IPS-NIHi7 (cell line): ENCODE data around the gene GCC2.
A peak's percentile ranks its signal among the peaks of the same experiment; 100 is the strongest.
"Not testable (repeated sequence)": the region's sequence is repeated elsewhere in the genome, so short reads cannot be mapped to it uniquely, and the experiment has no call there.

ENCODE experiments used
- DNase-seq: peaks from one replicate; pipeline ENCODE4 v3.0.0; 2012; ENCODE audit warnings: mixed read lengths; ENCODE audit errors: extremely low spot score

Gene GCC2, protein sequence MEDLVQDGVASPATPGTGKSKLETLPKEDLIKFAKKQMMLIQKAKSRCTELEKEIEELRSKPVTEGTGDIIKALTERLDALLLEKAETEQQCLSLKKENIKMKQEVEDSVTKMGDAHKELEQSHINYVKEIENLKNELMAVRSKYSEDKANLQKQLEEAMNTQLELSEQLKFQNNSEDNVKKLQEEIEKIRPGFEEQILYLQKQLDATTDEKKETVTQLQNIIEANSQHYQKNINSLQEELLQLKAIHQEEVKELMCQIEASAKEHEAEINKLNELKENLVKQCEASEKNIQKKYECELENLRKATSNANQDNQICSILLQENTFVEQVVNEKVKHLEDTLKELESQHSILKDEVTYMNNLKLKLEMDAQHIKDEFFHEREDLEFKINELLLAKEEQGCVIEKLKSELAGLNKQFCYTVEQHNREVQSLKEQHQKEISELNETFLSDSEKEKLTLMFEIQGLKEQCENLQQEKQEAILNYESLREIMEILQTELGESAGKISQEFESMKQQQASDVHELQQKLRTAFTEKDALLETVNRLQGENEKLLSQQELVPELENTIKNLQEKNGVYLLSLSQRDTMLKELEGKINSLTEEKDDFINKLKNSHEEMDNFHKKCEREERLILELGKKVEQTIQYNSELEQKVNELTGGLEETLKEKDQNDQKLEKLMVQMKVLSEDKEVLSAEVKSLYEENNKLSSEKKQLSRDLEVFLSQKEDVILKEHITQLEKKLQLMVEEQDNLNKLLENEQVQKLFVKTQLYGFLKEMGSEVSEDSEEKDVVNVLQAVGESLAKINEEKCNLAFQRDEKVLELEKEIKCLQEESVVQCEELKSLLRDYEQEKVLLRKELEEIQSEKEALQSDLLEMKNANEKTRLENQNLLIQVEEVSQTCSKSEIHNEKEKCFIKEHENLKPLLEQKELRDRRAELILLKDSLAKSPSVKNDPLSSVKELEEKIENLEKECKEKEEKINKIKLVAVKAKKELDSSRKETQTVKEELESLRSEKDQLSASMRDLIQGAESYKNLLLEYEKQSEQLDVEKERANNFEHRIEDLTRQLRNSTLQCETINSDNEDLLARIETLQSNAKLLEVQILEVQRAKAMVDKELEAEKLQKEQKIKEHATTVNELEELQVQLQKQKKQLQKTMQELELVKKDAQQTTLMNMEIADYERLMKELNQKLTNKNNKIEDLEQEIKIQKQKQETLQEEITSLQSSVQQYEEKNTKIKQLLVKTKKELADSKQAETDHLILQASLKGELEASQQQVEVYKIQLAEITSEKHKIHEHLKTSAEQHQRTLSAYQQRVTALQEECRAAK (N-terminal part only)

DNA sequence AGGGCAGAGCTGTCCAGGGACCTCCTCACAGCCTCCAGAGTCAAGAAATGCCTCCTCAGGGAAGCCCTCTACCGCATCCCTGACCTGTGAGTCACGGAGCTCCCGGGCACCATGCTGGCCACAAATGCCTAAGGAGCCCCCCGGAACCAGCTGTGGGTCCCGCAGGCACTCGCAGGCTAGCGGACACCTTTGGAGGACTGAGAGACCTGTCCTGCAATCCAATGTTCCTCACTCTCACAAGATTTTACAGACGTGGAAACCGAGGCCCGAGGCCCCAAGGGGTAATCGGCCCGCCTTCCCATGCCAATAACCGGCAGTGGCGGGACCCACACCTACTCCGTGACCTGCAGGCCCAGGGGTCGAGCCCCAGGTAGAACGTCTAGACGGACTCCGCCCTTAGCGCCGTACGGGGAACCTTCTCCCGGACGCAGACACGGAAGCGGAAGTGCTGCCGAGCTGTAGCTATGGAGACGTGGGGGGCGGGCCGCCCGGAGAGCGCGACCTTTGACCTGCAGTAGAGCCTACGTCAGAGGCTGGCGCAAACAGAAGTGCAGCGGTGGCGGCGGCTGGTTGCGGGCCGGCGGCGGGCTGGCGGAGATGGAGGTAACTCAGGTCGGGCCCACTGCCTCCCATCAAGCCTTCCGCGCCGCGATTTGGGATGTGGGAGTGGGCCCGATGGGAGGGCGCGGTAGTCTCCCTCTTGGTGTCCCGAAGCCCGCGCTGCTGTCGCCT is at the start of gene GCC2:
Gene GCC2 (plus strand): TSS at position 529 of the 732 bp plus-strand sequence. CDS start 69 bp downstream, at position 598.
- DNase-seq: peak; percentile 93

DNA sequence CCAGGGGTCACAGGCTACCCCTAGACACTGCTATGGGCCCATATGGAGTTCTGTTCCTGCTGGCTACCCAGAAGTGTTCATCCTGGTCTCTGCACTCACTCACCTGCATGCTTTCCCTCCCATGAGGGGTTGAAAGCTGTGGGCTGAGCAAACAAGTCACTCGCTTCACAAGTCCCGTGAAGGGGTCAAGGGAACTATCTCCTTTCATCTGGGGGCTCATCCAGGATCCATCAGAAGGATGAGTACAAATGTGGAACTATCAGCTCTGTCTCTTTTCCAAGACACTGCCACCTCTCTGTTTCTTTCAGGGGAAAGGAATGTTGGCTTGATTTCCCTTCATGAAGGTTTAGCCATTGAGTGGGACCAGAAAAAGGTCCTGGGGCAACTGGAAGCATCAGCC is 49.5 kb upstream of the GCC2 start:
- no peak for DNase-seq

DNA sequence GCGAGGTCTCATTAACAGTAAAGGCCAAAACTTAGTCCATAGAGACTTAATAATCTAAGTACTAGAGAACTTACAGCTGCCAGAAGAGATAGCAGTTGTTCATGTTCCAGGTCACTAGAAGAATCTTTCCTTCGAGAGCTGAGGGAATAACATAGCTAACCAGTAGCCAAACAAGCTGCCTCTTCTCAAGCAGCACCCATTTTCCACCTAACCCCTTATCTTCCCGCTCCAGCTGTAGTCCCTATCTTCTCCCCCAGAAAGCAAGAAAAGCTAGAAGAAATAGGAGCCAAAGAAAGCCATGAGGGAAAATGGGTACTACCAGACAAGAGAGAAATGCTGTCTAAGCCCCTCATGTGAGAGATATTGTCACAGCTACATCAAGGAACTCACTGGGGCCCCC is 47.2 kb upstream of the GCC2 start:
- no peak for DNase-seq

DNA sequence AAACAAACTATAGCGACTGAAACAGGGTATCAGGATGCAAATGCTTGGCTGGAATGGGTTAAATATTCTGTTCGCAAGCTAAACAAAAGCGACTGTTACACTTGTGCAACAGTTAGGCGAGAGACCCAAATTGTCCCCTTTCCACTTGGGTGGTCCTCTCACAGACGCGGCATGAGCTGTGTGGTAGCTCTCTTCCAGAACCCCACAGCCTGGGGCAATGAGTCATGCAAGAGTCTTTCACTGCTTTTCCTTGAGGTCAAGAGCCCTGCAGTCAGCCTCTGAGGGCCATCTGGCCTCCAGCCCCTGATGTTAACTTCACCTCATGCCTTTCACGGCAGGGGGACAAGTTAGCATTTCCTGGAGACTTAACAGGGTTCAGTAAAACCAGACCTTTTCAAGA is 45.5 kb upstream of the GCC2 start:
- peak; percentile 38 for DNase-seq

DNA sequence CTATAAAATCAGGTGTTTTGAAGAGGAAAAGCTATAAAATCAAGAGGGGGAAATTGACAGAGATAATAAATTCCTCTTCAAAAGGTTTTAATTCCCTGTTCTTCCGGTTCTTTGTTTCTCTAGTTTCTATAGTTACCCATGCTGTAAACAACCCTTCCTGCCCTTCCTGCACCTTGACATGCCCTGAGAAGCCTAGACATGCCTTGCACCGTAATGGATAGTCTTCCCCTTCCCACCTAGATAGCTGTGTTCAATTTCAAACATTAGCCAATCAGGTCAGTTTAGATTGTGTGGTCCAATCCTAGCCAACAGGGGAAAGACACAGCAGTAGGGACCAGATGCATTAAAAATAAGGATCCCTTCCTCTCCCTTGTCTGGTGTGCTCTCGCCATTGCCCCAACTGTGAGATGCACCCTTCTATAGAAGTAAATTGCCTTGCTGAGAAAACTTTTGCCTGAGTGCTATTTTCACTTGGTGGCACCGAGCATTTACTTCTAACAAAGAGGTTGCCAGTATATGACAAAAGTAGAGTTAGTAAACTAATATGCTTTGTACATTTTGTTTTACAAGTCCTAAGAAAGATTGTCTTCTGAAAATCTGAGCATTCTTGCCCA is 44.1 kb upstream of the GCC2 start:
- no peak for DNase-seq

DNA sequence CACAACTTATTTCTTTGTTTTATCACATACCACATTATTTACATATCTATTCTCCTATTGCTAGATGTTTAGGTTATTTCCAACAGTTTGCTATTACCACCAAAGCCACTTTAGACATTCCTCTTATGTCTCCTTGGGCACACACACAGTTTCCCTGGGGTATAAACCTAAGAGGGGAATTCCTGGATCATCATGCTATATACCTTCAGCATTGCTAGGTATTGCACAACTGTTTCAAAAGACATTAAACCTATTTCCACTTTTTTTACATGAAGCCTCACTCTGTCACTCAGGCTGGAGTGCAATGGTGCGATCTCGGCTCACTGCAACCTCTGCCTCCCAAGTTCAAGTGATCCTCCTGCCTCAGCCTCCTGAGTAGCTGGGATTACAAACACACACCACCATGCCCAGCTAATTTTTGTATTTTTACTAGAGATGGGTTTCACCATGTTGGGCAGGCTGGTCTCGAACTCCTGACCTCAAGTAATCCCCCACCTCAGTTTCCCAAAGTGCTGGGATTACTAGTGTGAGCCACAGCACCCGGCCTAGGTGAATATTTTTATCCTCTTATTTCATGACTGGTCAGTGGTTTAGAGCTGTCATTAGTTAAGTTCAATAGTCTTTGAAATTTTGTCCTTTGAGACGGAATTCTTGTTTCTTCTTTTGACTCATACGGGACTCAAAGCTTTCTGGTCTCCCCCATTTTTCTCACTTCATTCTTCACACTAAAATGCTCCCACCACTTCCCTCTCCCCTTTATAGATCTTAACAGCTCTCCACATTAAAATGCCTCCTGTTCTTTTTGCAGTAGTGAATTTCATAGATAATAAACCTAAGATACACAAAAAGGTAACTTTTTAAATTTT is 40.9 kb upstream of the GCC2 start:
- DNase-seq: no peak

DNA sequence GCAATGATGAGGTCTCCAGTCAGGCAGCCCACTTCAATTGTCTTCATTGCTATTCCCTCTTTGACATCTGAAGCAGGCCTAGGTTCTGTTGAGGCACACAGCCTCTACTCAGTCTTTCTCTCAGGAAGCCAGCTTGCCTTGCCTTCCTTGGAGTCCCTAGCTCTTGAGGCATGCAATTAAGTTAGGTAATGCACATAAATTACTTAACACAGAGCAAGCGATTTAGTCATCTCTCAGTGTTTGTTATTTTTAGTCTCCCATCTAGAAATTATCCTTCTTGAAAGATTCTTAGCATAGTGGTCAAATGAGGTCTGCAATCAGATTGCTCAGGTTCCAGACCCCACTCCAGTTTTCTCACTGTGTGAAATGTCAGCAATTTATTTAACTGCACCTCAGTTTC is 39.2 kb upstream of the GCC2 start:
- DNase-seq: no peak

DNA sequence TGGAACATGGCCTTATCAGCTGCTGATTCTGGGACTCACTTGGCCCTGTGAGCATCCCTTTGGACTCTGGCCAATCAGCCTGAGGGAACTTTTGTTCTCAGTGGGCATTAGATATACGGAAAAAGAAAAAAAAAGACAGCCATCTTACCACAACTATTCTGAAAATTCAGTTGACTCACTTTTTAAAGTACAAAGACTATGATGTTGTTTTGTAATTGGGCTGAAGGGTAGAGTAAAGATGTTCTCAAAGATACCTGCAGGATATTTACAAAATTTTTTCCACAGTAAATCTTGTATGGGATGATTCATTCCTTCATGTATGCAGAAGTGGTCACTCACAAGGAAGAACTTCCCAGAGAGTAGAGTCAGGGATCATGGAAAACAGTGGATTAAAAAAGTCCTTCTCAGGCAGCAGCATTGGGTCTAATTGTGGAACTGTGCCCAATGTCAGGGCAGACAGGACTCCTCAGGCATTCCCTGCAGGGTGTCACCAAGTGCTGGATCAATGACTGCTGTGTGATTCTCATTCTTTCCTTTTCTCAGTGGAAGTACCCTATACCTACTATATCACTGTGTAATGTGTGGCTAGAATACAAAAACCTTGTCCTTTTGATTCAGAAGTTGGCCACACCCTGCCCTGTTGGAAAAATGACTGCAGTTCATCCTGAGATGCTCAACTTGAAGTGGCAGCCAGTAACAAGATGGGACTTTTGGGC is 35.9 kb upstream of the GCC2 start:
- no peak for DNase-seq

DNA sequence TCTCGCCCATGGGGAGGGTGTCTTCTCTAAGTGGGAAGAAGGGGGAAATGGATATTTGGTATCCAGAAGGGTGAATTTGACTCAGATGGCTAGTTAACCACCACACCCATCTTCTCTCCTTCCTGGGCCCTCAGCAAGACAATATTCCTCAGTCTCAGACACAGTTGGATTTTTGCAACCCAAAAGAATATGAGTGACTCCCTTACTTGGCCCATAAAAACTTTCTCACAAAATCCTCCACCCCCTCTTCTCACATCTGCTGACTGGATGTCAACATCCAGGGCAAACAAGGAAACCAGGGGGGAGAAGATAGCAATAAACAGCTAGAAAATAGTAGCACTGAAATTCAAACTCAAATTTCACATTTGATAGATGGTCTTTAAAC is 35.3 kb upstream of the GCC2 start:
- DNase-seq: no peak

DNA sequence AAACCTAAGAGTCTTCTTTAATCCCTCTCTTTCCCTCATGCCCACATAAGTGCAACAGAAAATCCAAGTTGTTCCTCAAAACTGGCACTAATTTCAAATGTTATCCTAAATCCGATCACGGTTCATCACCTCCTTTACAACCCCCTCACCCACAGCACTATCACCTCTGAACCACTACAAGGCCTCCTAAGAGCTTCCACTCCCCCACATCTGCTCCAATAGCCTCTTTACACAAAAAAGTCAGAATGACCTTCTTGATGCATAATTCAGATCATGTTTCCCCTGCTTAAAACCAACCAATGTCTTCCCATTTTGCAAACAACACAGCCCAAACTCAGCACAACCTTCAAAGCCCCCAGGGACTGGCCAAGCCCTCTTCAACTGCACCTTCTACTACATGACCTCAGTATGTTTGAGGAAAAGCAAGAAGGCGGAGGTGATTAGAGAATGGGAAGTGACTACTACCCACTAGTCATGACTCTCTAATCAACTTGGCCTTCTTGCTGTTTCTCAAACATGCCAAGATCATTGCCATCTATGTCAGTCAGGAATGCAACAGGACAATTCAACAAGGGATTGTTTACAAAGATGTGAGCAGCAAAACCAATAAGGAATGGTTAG is 34.6 kb upstream of the GCC2 start:
- no peak for DNase-seq

DNA sequence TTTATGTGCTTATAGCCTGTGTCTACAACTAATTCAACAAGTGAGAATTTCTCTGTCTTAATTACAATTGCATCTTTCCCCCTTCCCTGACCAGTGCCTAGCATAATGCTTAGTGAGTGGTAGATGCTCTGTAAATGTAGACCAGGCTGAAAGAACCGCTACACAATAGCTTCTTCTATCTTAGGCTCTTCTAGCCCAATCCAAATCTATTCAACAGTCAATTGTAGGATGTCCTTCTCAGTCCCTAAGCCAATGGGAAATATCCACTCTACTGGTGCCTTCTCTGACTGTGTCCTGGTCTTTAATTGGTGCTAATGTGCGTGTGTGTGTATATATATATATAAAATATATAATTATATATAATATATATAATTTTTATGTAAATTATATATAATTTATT is 34.1 kb upstream of the GCC2 start:
- DNase-seq: no peak

DNA sequence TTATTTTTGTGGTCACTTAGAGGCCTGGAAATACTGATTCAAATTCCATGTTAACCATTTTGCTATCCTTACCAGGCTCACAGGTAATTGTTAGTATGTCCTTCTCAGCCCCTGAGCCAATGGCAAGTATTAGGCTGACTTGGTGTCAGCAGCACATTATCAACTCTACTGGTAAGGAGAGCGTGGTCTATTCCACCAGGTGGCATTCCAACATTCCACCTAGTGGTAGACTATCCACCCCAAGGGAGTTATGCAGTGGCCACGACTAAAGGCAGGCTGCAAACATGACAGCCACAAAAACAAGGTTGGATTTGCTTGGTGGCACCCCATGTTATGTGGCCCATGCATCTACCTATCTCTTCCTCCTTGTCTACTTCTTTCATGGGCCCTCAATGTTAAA is 31.8 kb upstream of the GCC2 start:
- peak; percentile 46 for DNase-seq

DNA sequence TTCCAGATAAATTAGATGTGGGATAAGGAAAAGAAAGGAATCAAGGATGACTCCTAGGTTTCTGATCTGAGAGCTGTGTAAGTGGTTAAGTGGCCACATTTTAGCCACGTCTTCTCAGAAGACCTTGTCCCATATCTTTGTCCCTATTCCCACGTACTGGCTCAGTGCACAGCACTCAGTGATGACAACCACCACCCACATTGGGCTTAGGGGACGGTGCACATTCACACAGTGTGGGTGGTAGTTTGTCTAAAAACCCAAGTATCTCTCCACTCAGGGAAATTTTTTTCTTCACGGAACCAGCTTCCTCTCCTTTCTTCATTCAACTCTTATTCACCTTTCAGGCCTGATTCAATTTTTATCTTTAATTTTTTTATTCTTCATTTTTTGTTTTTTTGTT is 30.6 kb upstream of the GCC2 start:
- DNase-seq: no peak

DNA sequence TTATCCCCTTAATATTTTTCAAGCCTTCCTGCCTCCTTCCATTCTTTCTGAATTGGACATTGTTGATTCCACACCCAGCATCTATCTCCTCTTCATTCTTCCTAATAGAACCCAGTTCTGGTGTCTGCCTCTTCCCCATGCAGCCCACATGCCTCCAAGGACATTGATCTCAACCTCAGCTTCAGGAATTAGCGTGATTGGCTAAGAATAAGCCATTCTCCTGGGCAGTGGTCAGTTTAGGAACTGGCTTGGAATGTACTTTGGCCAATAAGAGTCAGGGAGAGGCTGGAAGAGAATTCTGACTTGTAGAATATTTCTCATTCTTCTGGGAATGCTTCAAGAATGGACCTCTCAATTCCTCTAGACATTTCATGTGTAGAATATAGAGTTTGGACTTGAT is 25.9 kb upstream of the GCC2 start:
- DNase-seq: no peak

DNA sequence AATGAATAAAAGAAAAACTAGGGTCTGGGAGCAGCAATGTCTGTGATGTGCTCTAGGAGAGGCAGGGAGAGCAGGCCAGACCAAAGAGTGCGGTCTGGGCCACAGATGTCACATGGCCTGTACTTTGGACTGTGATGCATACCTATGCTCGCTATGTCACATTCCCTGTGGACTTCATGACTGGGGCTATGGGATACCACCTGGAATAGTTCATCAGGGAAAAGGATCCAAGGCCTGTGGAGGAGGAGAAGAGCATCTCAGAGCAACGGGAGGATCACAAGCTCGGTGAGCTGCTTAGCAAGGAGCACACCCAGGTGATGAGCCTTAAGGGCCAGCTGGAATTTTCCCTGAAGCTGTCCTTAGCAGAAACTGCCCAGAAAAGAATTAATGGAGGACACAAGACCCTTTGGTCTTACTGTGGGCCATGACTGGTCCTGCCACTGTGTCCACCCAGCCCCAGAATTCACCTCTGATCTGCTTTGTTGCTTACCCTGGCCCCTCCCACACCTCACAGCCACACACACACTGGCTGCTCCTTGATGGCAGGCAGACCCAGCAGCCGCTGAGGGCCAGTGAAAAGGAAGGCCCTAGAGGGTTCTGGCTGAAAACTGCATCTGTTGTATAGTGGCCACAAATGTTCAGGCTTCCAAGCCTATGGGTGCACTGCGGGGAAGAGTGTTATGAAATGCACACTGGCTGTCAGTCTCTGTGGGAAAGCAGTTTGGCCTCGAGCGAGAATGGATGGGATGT is 25.3 kb upstream of the GCC2 start:
- DNase-seq: no peak

DNA sequence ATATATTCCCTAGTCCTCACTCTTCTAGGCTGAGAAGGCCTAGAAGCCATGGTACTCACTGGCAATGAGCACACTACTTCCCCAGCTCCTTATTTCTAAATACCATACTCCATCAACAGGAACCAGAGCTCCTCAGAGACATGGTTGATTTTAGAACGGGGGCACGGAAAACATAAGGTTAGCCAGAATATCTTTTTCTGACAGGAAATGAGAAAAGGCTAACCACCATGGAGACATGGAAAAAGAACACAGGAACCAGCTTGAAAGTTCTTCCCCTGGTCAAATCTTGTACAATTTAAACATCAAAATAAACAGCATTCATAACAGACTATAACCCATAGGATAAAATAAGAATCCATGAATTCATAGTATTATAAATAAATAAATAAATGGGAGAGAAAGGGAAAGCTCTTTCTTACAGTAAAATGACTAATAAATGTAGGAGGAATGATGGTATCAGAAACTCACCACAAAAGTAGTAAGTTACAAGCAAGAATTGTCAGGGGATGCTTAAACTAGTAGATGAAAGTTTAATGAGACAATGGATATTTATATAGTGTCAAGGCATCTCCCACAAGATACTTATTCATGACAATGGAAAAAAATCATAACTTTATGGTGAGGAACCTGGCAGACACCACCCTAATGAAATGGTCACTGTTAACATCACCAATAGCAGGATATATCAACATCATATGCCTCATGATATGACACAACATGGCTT is 20.6 kb upstream of the GCC2 start:
- no peak for DNase-seq

DNA sequence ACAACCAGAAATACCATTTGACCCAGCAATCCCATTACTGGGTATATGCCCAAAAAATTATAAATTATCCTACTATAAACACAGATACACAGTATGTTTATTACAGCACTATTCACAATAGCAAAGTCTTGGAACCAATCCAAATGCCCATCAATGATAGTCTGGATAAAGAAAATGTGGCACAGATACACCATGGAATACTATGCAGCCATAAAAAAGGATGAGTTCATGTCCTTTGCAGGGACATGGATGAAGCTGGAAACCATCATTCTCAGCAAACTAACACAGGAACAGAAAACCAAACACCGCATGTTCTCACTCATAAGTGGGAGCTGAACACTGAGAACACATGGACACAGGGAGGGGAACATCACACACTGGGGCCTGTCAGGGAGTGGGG is 13.4 kb upstream of the GCC2 start:
- not testable (repeated sequence) for DNase-seq
